ENCODE data around the gene CASK. TPM values are rescaled to one million over a fixed set of nuclear protein-coding genes. Genes with fewer than 3 reads are reported as not detected.
A peak's percentile ranks its signal among the peaks of the same experiment; 100 is the strongest.

CASK gene
- total and polyA plus RNA-seq, 2 donors from 2014 or later = 15.9 to 58.9 TPM

DNA sequence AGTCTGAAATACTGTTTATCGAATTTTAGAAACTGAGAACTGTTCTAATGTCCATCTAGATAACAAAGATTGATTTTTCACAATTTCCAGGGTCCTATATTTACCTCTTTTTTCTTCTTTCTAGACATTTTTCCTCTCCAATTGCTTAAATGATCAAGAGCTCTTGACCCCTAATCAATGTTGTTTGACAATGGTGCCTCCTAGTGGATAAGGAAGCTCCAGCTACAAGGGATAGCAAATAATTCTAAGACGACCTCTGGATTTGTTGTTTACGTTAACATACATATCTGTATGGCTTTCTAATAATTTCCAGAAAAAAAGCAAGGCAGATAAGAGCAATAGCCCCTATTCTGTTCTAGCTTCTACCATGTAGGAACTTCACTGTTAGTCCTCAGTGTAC lies 163.5 kb downstream of the CASK start:
- Histone ChIP-seq H3K4me1 (ENCODE audit: control insufficient read depth in 2 of 3, insufficient read depth in 2 of 3, low read depth in 1 of 3, low read length in 3 of 3) (no peaks in the 10 kb centered on the region), H3K9me3 (ENCODE audit: control insufficient read depth in 2 of 3, insufficient read depth in 1 of 3, low read length in 3 of 3) (no peaks in the 10 kb centered on the region), H3K36me3 (ENCODE audit: control insufficient read depth in 2 of 3, insufficient read depth in 3 of 3, low read length in 3 of 3) (no peaks in the 10 kb centered on the region), H3K4me3 (ENCODE audit: low read length in 3 of 3) (no peak overlapping the region), H3K27ac (ENCODE audit: low read depth in 2 of 2, low read length in 2 of 2) (no peak overlapping the region), H3K27me3 (ENCODE audit: control insufficient read depth, insufficient read depth, low read length) (no peaks in the 10 kb centered on the region), H3K9ac (ENCODE audit: low read length in 3 of 3) (no peak overlapping the region)
- intact Hi-C loops (cut with DNase I) = no loop called here
- FAIRE-seq (no peak), DNase-seq (peak in 1 of 5 donors; percentile 9)
- TF ChIP-seq, protein P1, sequence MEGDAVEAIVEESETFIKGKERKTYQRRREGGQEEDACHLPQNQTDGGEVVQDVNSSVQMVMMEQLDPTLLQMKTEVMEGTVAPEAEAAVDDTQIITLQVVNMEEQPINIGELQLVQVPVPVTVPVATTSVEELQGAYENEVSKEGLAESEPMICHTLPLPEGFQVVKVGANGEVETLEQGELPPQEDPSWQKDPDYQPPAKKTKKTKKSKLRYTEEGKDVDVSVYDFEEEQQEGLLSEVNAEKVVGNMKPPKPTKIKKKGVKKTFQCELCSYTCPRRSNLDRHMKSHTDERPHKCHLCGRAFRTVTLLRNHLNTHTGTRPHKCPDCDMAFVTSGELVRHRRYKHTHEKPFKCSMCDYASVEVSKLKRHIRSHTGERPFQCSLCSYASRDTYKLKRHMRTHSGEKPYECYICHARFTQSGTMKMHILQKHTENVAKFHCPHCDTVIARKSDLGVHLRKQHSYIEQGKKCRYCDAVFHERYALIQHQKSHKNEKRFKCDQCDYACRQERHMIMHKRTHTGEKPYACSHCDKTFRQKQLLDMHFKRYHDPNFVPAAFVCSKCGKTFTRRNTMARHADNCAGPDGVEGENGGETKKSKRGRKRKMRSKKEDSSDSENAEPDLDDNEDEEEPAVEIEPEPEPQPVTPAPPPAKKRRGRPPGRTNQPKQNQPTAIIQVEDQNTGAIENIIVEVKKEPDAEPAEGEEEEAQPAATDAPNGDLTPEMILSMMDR (IDR thresholded peaks at IDR 0.05; ENCODE audit: borderline replicate concordance, extremely low read depth, insufficient read depth) = peak; percentile 38

DNA sequence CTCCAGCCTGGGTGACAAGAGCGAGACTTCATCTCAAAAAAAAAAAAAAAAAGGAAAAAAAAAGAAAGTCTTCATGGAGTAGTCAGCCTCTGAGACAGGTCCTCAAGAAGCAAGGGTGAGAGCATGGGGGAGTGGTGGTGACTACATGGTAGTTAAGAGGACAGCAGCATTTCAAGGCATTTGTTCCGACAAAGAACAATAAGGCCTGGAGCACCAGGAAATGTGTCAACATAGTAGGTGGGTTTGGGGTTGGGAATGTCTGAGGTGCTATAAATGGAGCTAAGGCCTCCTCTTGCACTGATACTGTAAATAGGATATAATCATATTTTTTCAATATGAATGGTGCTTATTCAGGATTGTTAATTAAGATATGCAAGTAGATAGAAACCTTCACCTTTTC lies 165.0 kb downstream of the CASK start:
- no peaks in the 10 kb centered on the region for H3K27me3 ChIP-seq (ENCODE audit: control insufficient read depth, insufficient read depth, low read length)
- TF ChIP-seq, protein P1 (IDR thresholded peaks at IDR 0.05; ENCODE audit: borderline replicate concordance, extremely low read depth, insufficient read depth) = no peak
- no peak for FAIRE-seq
- no peak overlapping the region for H3K4me3 ChIP-seq (ENCODE audit: low read length in 3 of 3)
- no peak for DNase-seq
- H3K4me1 ChIP-seq (ENCODE audit: control insufficient read depth in 2 of 3, insufficient read depth in 2 of 3, low read depth in 1 of 3, low read length in 3 of 3) = no peaks in the 10 kb centered on the region
- no peaks in the 10 kb centered on the region for H3K36me3 ChIP-seq (ENCODE audit: control insufficient read depth in 2 of 3, insufficient read depth in 3 of 3, low read length in 3 of 3)
- no peak overlapping the region for H3K9ac ChIP-seq (ENCODE audit: low read length in 3 of 3)
- intact Hi-C loops (cut with DNase I) = no loop called here
- no peaks in the 10 kb centered on the region for H3K9me3 ChIP-seq (ENCODE audit: control insufficient read depth in 2 of 3, insufficient read depth in 1 of 3, low read length in 3 of 3)
- no peak overlapping the region for H3K27ac ChIP-seq (ENCODE audit: low read depth in 2 of 2, low read length in 2 of 2)

DNA sequence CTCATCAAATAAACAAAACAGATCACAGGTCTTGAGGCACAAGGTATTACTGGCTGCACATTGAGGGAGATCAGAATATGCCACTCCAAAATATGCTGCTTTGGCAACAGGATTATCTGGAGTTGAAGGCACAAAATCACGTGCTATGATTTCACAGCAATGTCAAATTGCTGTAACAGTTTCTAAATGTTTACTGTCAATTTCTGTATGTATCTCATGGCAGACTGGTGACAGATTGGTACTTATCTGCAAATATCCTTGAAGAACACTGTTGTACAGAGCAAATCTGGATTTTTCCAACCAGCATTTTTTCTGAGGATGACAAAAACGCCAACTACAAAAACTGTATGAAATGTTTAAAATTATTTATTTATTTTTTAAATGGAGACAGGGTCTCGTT lies 172.6 kb downstream of the CASK start:
- H3K27me3 ChIP-seq (ENCODE audit: control insufficient read depth, insufficient read depth, low read length) = no peaks in the 10 kb centered on the region
- TF ChIP-seq, protein P1 (IDR thresholded peaks at IDR 0.05; ENCODE audit: borderline replicate concordance, extremely low read depth, insufficient read depth) = no peak
- no peak for FAIRE-seq

DNA sequence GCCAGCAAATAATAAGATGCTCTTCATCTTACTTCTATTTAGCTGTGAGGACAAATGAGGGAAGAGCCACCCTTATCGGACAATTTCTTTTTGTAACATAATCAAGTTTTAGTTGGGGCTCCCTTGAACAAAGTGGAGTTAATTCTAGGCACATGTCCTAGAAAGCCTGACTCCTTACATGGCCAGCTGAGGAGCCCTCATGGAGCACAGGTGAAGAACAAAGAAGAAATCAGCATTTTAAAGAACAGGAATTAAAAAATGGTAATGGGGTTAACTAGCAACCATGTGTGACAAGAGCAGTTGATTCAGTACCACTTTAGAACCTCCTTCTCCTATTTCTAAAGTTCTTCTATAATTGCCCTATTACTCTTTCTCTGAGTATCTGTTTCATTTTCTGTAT lies 183.5 kb downstream of the CASK start:
- Histone ChIP-seq H3K36me3 (ENCODE audit: control insufficient read depth in 2 of 3, insufficient read depth in 3 of 3, low read length in 3 of 3) (no peaks in the 10 kb centered on the region), H3K4me1 (ENCODE audit: control insufficient read depth in 2 of 3, insufficient read depth in 2 of 3, low read depth in 1 of 3, low read length in 3 of 3) (no peaks in the 10 kb centered on the region), H3K9me3 (ENCODE audit: control insufficient read depth in 2 of 3, insufficient read depth in 1 of 3, low read length in 3 of 3) (no peaks in the 10 kb centered on the region), H3K27me3 (ENCODE audit: control insufficient read depth, insufficient read depth, low read length) (no peaks in the 10 kb centered on the region), H3K9ac (ENCODE audit: low read length in 3 of 3) (no peak overlapping the region), H3K27ac (ENCODE audit: low read depth in 2 of 2, low read length in 2 of 2) (no peak overlapping the region), H3K4me3 (ENCODE audit: low read length in 3 of 3) (no peak overlapping the region)
- intact Hi-C loops (cut with DNase I) = no loop called here
- FAIRE-seq (no peak), DNase-seq (no peak)
- TF ChIP-seq, protein P1 (IDR thresholded peaks at IDR 0.05; ENCODE audit: borderline replicate concordance, extremely low read depth, insufficient read depth) = no peak

More for the DNA sequence above, 172.6 kb downstream of the CASK start:
- Histone ChIP-seq H3K4me1 (ENCODE audit: control insufficient read depth in 2 of 3, insufficient read depth in 2 of 3, low read depth in 1 of 3, low read length in 3 of 3) (no peaks in the 10 kb centered on the region), H3K9me3 (ENCODE audit: control insufficient read depth in 2 of 3, insufficient read depth in 1 of 3, low read length in 3 of 3) (no peaks in the 10 kb centered on the region), H3K4me3 (ENCODE audit: low read length in 3 of 3) (no peak overlapping the region), H3K27ac (ENCODE audit: low read depth in 2 of 2, low read length in 2 of 2) (no peak overlapping the region), H3K36me3 (ENCODE audit: control insufficient read depth in 2 of 3, insufficient read depth in 3 of 3, low read length in 3 of 3) (no peaks in the 10 kb centered on the region), H3K9ac (ENCODE audit: low read length in 3 of 3) (no peak overlapping the region)
- intact Hi-C loops (cut with DNase I) = no loop called here
- no peak for DNase-seq

Measured in kidney (tissue), 14 donors.